Naive thymus-derived CD4-positive, alpha-beta T cell (primary cell): ENCODE results near the gene SYCN. TPM values are rescaled to one million over a fixed set of nuclear protein-coding genes. Genes with fewer than 3 reads are reported as not detected.
"Not testable (repeated sequence)": the region's sequence is repeated elsewhere in the genome, so short reads cannot be mapped to it uniquely, and the experiment has no call there.

ENCODE experiments used
- ATAC-seq: fragments of 150-1000 bp; cut with Tn5 transposase; 2 replicates; pipeline ENCODE4 v1.10.0; 2021; ENCODE audit warnings: mild to moderate bottlenecking, moderate library complexity
- CTCF ChIA-PET: fragments of 350-600 bp; sonication (Branson Sonifier 250); formaldehyde crosslinking; loops from one replicate; lab custom pipeline; 2021; ENCODE audit warnings: antibody characterized with exemption; lab: Charles Lee
- POLR2A ChIA-PET: fragments of 350-600 bp; sonication (Branson Sonifier 250); formaldehyde crosslinking; loops from one replicate; lab custom pipeline; 2021; ENCODE audit warnings: antibody characterized with exemption, inconsistent platforms; lab: Charles Lee
- DNase-seq, 9 donors: peaks; one replicate each; pipeline versions ENCODE4 v3.0.0 to v3.0.0-alpha.2; 2020 to 2022; ENCODE audit warnings: mixed read lengths in 1 of 9
- H3K27ac ChIP-seq: one replicate; pipeline ENCODE4 v1.7.0; 2013; ENCODE audit warnings: mild to moderate bottlenecking, low read depth, low read length, moderate library complexity
- H3K27me3 ChIP-seq, 2 donors: one replicate each; pipeline ENCODE4 v1.7.0; 2013; ENCODE audit warnings: low read length in 2 of 2, mild to moderate bottlenecking in 2 of 2, moderate library complexity in 2 of 2; ENCODE audit not compliant: control insufficient read depth in 2 of 2, insufficient read depth in 2 of 2
- H3K36me3 ChIP-seq, 3 experiments: 1 replicate in 2 of 3; 2 replicates in 1 of 3; pipeline ENCODE4 v1.7.0; 2013; ENCODE audit warnings: low read length in 3 of 3, mild to moderate bottlenecking in 3 of 3, moderate library complexity in 1 of 3; ENCODE audit not compliant: insufficient read depth in 3 of 3, control insufficient read depth in 2 of 3
- H3K4me1 ChIP-seq, 2 donors: one replicate each; pipeline ENCODE4 v1.7.0; 2013; ENCODE audit warnings: low read length in 2 of 2, mild to moderate bottlenecking in 2 of 2, moderate library complexity in 1 of 2; ENCODE audit not compliant: control insufficient read depth in 2 of 2, insufficient read depth in 2 of 2
- H3K4me3 ChIP-seq: 2 replicates; pipeline ENCODE4 v1.7.0; 2013; ENCODE audit warnings: mild to moderate bottlenecking, low read length
- H3K9me3 ChIP-seq, 3 experiments: 1 replicate in 2 of 3; 2 replicates in 1 of 3; pipeline ENCODE4 v1.7.0; 2013; ENCODE audit warnings: low read length in 3 of 3; ENCODE audit not compliant: control insufficient read depth in 2 of 3
- H3K27ac Mint-ChIP-seq, 9 donors: one replicate each; pipeline ENCODE4 v1.8.0; 2020 to 2022; ENCODE audit warnings: mixed read lengths in 9 of 9, mild to moderate bottlenecking in 8 of 9, moderate library complexity in 5 of 9, inconsistent platforms in 2 of 9
- H3K27me3 Mint-ChIP-seq, 5 donors: one replicate each; pipeline ENCODE4 v1.8.0; 2021 to 2022; ENCODE audit warnings: mixed read lengths in 5 of 5, mild to moderate bottlenecking in 1 of 5
- H3K36me3 Mint-ChIP-seq, 5 donors: one replicate each; pipeline ENCODE4 v1.8.0; 2020 to 2022; ENCODE audit warnings: mixed read lengths in 5 of 5, mild to moderate bottlenecking in 3 of 5, inconsistent platforms in 1 of 5
- H3K4me1 Mint-ChIP-seq, 7 donors: one replicate each; pipeline ENCODE4 v1.8.0; 2020 to 2022; ENCODE audit warnings: mixed read lengths in 7 of 7, mild to moderate bottlenecking in 3 of 7, inconsistent platforms in 1 of 7
- H3K4me3 Mint-ChIP-seq, 10 donors: one replicate each; pipeline ENCODE4 v1.8.0; 2020 to 2022; ENCODE audit warnings: mild to moderate bottlenecking in 10 of 10, mixed read lengths in 10 of 10, moderate library complexity in 6 of 10, inconsistent platforms in 2 of 10
- H3K9me3 Mint-ChIP-seq, 11 donors: one replicate each; pipeline ENCODE4 v1.8.0; 2020 to 2022; ENCODE audit warnings: mixed read lengths in 11 of 11, mild to moderate bottlenecking in 4 of 11, inconsistent platforms in 1 of 11, moderate library complexity in 1 of 11
- intact Hi-C, 2 donors: fragments of 100-400 bp; cut with micrococcal nuclease; formaldehyde crosslinking; loops; one replicate each; pipeline ENCODE4 v1.15.1; 2023
- polyA plus RNA-seq, 2 donors: library from polyadenylated mRNA; unstranded; fragments of 300-500 nt; fragmentation: Illumina TruSeq; gene quantifications; one replicate each; pipeline ENCODE4 v1.2.3, GENCODE V29; 2021
- total RNA-seq, 6 experiments: library from RNA in 5 of 6; stranded (reverse) in 5 of 6; gene quantifications; 1 replicate in 5 of 6; 2 replicates in 1 of 6; pipeline ENCODE4 v1.2.3 and lab custom pipeline; 2021 to 2026

The SYCN gene
- total and polyA plus RNA-seq, 7 experiments from 2014 or later: not detected

DNA sequence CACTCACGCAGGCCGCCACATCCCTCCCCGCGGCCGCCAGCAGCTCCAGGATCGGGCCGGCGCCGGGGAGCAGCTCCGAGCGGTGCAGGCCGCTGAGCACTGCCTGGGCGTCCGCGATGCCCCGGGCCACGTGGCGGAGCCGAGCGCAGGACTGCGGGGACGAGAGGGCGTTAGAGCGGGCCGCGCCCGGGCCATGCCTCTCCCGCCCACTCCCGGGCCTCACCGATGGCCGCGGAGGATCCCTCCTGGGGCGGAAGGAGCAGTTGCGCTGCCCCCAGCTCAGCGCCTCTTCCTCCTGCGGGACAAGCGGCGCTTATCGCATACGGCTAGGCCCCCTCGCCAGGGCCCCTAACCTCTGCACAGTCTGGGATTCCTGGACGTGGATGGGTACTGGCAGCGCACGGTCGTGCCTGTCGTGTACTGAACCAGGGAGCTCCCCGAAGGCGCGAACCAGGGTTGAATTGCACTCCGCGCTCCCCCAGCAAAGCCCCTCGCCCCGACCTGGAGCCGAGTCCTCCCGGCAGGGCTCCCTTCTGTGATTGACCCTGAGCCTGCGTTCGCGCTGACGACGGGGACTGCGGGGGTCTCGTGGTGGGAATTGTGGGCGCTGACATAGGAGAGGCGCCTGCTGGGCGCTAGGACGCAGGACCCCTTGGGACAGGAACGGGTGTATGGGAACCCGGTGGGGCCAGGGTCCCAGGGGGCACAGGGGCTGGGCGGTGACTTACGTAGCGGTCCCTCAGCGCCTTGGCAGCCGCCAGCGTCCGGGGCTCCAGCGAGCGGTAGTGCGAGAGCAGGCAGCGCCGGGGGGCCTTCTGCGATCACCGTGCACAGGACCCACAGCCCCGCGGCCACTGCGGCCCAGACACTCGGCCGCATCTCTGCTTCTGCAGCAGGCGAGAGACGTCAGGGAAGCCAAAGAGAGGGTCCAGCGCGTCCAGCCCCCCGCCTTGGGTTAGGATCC lies 43.9 kb upstream of the SYCN start:
- ATAC-seq (peak; percentile 46), DNase-seq (peak in 1 of 9 donors; percentile 11)
- no peaks in the 10 kb centered on the region for H3K4me1 ChIP-seq
- H3K36me3 Mint-ChIP-seq: no peaks in the 10 kb centered on the region
- no peak overlapping the region for H3K27ac ChIP-seq
- no peaks in the 10 kb centered on the region for H3K9me3 Mint-ChIP-seq
- ChIA-PET POLR2A (no interaction called here), CTCF (no interaction called here)
- H3K4me3 Mint-ChIP-seq: no peak overlapping the region
- H3K27me3 Mint-ChIP-seq: peaks cover 4 to 30% (median 6%) of the 10 kb centered on the region in 5 donors
- no peak overlapping the region for H3K27ac Mint-ChIP-seq
- H3K9me3 ChIP-seq: no peaks in the 10 kb centered on the region
- intact Hi-C loops: no loop called here
- no peaks in the 10 kb centered on the region for H3K36me3 ChIP-seq
- no peaks in the 10 kb centered on the region for H3K27me3 ChIP-seq
- no peak overlapping the region for H3K4me3 ChIP-seq
- peaks cover 2 to 17% (median 11%) of the 10 kb centered on the region in 7 donors for H3K4me1 Mint-ChIP-seq

GRCh38 chr19:39246951-39247669 lies 43.0 kb upstream of the SYCN start:
- ChIA-PET CTCF (no interaction called here), POLR2A (no interaction called here)
- no peak overlapping the region for H3K27ac ChIP-seq
- H3K9me3 ChIP-seq: no peaks in the 10 kb centered on the region
- peak overlapping the region in 6 of 10 donors; percentile 41 to 64 (median 48) for H3K4me3 Mint-ChIP-seq
- H3K27ac Mint-ChIP-seq: no peak overlapping the region
- H3K9me3 Mint-ChIP-seq: no peaks in the 10 kb centered on the region
- no peaks in the 10 kb centered on the region for H3K36me3 Mint-ChIP-seq
- peaks cover 4 to 30% (median 6%) of the 10 kb centered on the region in 5 donors for H3K27me3 Mint-ChIP-seq
- H3K4me3 ChIP-seq: no peak overlapping the region
- no peaks in the 10 kb centered on the region for H3K36me3 ChIP-seq
- DNase-seq: peak in 6 of 9 donors; percentile 12 to 36 (median 24)
- no peaks in the 10 kb centered on the region for H3K4me1 ChIP-seq
- no peaks in the 10 kb centered on the region for H3K27me3 ChIP-seq
- intact Hi-C loops: no loop called here
- ATAC-seq: peak; percentile 69
- peaks cover 2 to 9% (median 7%) of the 10 kb centered on the region in 7 donors for H3K4me1 Mint-ChIP-seq

GRCh38 chr19:39245166-39245565 lies 41.1 kb upstream of the SYCN start:
- DNase-seq, H3K4me3 ChIP-seq, H3K4me3 Mint-ChIP-seq, H3K4me1 Mint-ChIP-seq, H3K4me1 ChIP-seq, H3K27me3 ChIP-seq, H3K27ac Mint-ChIP-seq, H3K36me3 Mint-ChIP-seq, CTCF ChIA-PET, H3K27ac ChIP-seq, H3K9me3 ChIP-seq, POLR2A ChIA-PET, H3K36me3 ChIP-seq, intact Hi-C loops, H3K9me3 Mint-ChIP-seq: not testable (repeated sequence)
- H3K27me3 Mint-ChIP-seq: peaks cover 4 to 22% (median 6%) of the 10 kb centered on the region in 5 donors
- peak; percentile 46 for ATAC-seq

DNA sequence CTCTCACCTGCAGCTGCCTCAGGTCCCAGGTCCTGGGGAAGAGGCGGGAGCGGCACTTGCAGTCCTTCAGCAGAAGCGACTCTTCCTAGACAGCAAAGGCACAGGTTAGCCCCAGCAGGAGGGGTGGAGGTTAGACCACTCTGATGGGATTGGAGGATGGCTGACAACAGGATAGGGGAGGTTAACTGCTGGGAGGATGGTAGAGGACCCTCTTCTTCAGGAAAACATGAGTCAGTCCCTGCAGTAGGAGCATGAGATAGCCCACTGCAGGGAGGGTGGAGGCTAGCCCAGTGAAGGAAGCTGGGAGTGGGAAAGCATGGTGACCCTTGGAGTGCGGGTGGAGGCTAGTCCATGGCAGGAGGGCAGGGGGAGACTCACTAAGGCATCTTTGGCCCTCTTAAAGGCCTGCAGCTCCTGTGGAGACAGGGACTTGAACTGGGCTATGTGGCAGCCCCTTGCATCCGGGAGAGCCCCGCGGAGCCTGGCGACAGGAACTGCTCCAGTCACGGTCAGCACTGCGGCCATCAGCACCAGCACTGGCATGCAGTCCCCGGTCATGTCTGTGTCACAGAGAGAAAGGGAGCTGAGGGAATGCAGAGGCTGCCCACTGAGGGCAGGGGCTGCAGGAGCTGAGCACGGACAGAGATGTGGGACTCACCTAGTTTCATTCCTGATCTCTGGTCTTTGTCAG lies 40.5 kb upstream of the SYCN start, which contains the start of gene IFNL3:
Gene IFNL3, minus strand, starts transcription at position 597 of the 691 bp plus-strand sequence. Its CDS starts 39 bp downstream, at position 558.
- H3K4me1 Mint-ChIP-seq, H3K9me3 Mint-ChIP-seq, H3K4me3 Mint-ChIP-seq, H3K4me3 ChIP-seq, POLR2A ChIA-PET, H3K27ac Mint-ChIP-seq, DNase-seq, H3K36me3 ChIP-seq, H3K27me3 ChIP-seq, H3K36me3 Mint-ChIP-seq, intact Hi-C loops, H3K9me3 ChIP-seq, ATAC-seq, H3K4me1 ChIP-seq, CTCF ChIA-PET, H3K27ac ChIP-seq: not testable (repeated sequence)
- peaks cover 4 to 19% (median 6%) of the 10 kb centered on the region in 5 donors for H3K27me3 Mint-ChIP-seq

- H3K4me3 Mint-ChIP-seq, H3K27ac ChIP-seq, H3K4me3 ChIP-seq, H3K27me3 ChIP-seq, H3K9me3 ChIP-seq, H3K36me3 Mint-ChIP-seq, H3K27ac Mint-ChIP-seq, intact Hi-C loops, DNase-seq, POLR2A ChIA-PET, CTCF ChIA-PET, H3K9me3 Mint-ChIP-seq, H3K4me1 Mint-ChIP-seq, H3K4me1 ChIP-seq, H3K36me3 ChIP-seq: not testable (repeated sequence)
- peaks cover under 1 to 12% (median under 1%) of the 10 kb centered on the region in 5 donors for H3K27me3 Mint-ChIP-seq
- ATAC-seq: peak; percentile 14
These were observed 39.7 kb upstream of the SYCN start for GRCh38 chr19:39243741-39244140.

DNA sequence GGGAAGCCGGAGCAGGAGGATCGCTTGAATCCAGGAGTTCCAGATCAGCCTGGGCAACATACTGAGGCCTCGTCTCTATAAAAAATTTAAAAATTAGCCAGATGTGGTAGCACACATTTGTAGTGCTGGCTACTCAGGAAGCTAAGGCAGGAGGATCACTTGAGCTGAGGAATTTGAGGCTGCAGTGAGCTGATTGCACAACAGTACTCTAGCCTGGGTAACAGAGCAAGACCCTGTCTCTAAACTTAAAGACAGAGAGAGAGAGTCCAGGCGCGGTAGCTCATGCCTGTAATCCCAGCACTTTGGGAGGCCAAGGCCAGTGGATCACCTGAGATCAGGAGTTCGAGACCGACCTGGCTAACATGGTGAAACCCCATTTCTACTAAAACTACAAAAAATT lies 36.4 kb upstream of the SYCN start:
- H3K9me3 Mint-ChIP-seq: no peaks in the 10 kb centered on the region
- ChIA-PET POLR2A (no interaction called here), CTCF (interaction anchor here (0.6 kb wide), 1 partner anchor 726 kb away, joined by 3 read pairs; no protein-coding TSS in a partner anchor)
- H3K36me3 Mint-ChIP-seq: no peaks in the 10 kb centered on the region
- ATAC-seq: no peak
- intact Hi-C loops: no loop called here
- H3K4me3 Mint-ChIP-seq: no peak overlapping the region
- no peak for DNase-seq
- H3K27me3 Mint-ChIP-seq: peaks cover 0 to 3% (median 0%) of the 10 kb centered on the region in 5 donors
- Histone ChIP-seq H3K9me3 (no peaks in the 10 kb centered on the region), H3K4me1 (peaks cover 16 to 18% of the 10 kb centered on the region in 2 donors), H3K4me3 (no peak overlapping the region), H3K27me3 (no peaks in the 10 kb centered on the region), H3K36me3 (no peaks in the 10 kb centered on the region), H3K27ac (no peak overlapping the region)
- no peak overlapping the region for H3K27ac Mint-ChIP-seq
- H3K4me1 Mint-ChIP-seq: peaks cover 14 to 29% (median 23%) of the 10 kb centered on the region in 7 donors
